ENCODE data around the gene RAVER2. TPM values are rescaled to one million over a fixed set of nuclear protein-coding genes. Genes with fewer than 3 reads are reported as not detected.

RAVER2 gene
- total and polyA plus RNA-seq, 10 of the 15 experiments (the other 5 are each of a cell fraction or from before 2014, with no cell fraction given) = 0.09 to 0.59 (median 0.41) TPM; not detected in 2

DNA sequence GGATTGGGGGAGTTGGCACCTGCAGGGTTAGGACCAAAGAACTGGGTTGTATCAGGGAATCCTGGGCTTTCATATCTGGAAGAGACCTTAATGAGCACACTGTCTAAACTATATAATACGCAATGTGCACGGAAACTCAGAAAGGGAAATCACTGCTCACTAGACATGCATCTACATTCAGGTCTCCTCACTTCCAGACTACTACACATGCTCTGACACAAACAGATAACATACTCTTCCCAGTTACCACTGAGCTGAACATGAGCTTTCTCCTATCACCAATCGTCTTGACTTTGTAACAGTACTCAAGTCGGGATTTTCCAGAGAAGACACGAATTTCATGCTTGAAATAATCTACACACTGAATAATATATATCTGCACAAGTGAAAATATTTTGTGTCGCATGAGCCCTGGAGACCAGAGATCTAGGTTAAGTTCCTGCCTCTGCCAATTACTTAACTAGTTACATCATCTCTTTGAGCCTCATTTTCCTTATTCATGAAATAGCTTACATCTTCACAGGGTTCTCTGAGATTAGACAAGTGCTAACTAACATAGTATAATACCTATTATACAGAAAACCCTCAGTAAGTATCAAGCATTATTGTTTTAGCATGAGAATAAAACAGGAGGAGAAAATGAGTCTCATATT is 120.4 kb downstream of the RAVER2 start:
- ChIA-PET SMC1A (ENCODE audit: uncharacterized antibody, unreplicated experiment) (interaction anchor here (1.5 to 1.7 kb wide), 3 partner anchors 14 to 176 kb away, joined by 4 to 7 read pairs (median 4); no protein-coding TSS in a partner anchor), POLR2A (no interaction called here), RAD21 (ENCODE audit: unreplicated experiment) (interaction anchor here (0.6 to 2.2 kb wide), 3 partner anchors 95 to 609 kb away, joined by 3 to 8 read pairs (median 4); no protein-coding TSS in a partner anchor), CTCF (interaction anchor here (0.9 to 1.0 kb wide), 2 partner anchors 26 to 156 kb away, joined by 3 read pairs; no protein-coding TSS in a partner anchor)
- H4K20me1 ChIP-seq (ENCODE audit: control insufficient read depth, insufficient read depth) = no peaks in the 10 kb centered on the region
- no peak for FAIRE-seq
- intact Hi-C loops (cut with micrococcal nuclease; ENCODE audit: unreplicated experiment) (loop anchor here (2.0 kb wide), 1 partner anchor 102 kb away; the partner anchor contains the start of gene JAK1), in situ Hi-C loops (cut with MboI) (no loop called here)
- DNase-seq (ENCODE audit: low read depth, low spot score) = no peak
- no TSS peak for BruUV-seq (replicated peaks)
- H3K4me1 ChIP-seq (ENCODE audit: control insufficient read depth, insufficient read depth, low read length) = peaks cover 30% of the 10 kb centered on the region
- 61% methylated on average over 6 of the region's 6 CpGs for WGBS (ENCODE audit: insufficient coverage, insufficient replicate concordance, low lambda C conversion rate, missing lambda C conversion rate)
- H3K4me3 ChIP-seq = no peak overlapping the region
- no peaks in the 10 kb centered on the region for H3K79me2 ChIP-seq (ENCODE audit: control insufficient read depth, insufficient read depth, low read length)
- H2AFZ ChIP-seq (ENCODE audit: control insufficient read depth, low read depth, low read length) = no peak overlapping the region
- H3K9ac ChIP-seq (ENCODE audit: control insufficient read depth, insufficient read depth, low read length) = no peak overlapping the region
- H3K9me3 ChIP-seq (replicated peaks; ENCODE audit: control insufficient read depth, insufficient read depth, low read length) = no peaks in the 10 kb centered on the region
- no peak for ATAC-seq
- H3K36me3 ChIP-seq (ENCODE audit: control insufficient read depth in 2 of 2, insufficient read depth in 2 of 2, low read length in 1 of 2) = peaks cover 7 to 14% of the 10 kb centered on the region in 2 experiments
- H3K27me3 ChIP-seq (replicated peaks in 1 of 2; ENCODE audit: control insufficient read depth in 2 of 2, insufficient read depth in 2 of 2, low read length in 1 of 2) = no peaks in the 10 kb centered on the region
- no peak overlapping the region for H3K4me2 ChIP-seq (ENCODE audit: control insufficient read depth, insufficient read depth)
- TF ChIP-seq BRCA1 (IDR thresholded peaks at IDR 0.05; ENCODE audit: low read depth, low read length) (no peak), TARDBP (IDR thresholded peaks at IDR 0.05; ENCODE audit: borderline replicate concordance) (no peak), RAD21 (IDR thresholded peaks at IDR 0.05; ENCODE audit: insufficient read depth, low read depth, low read length) (no peak), RUNX3 (IDR thresholded peaks at IDR 0.05; ENCODE audit: low read length) (no peak), E2F4 (IDR thresholded peaks at IDR 0.05; ENCODE audit: low read depth, low read length) (no peak), CBX3 (IDR thresholded peaks at IDR 0.05; ENCODE audit: borderline replicate concordance, low read depth) (no peak), KDM1A (IDR thresholded peaks at IDR 0.05; ENCODE audit: borderline replicate concordance) (no peak), RFX5 (IDR thresholded peaks at IDR 0.05; ENCODE audit: low read depth, low read length) (no peak), NFIC (IDR thresholded peaks at IDR 0.05; ENCODE audit: low read depth, low read length) (no peak), ZNF207 (IDR thresholded peaks at IDR 0.05; ENCODE audit: borderline replicate concordance) (no peak)
- TF ChIP-seq, protein P1, sequence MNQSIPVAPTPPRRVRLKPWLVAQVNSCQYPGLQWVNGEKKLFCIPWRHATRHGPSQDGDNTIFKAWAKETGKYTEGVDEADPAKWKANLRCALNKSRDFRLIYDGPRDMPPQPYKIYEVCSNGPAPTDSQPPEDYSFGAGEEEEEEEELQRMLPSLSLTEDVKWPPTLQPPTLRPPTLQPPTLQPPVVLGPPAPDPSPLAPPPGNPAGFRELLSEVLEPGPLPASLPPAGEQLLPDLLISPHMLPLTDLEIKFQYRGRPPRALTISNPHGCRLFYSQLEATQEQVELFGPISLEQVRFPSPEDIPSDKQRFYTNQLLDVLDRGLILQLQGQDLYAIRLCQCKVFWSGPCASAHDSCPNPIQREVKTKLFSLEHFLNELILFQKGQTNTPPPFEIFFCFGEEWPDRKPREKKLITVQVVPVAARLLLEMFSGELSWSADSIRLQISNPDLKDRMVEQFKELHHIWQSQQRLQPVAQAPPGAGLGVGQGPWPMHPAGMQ (IDR thresholded peaks at IDR 0.05; ENCODE audit: borderline replicate concordance) = no peak
- H3K27ac ChIP-seq (ENCODE audit: control insufficient read depth, insufficient read depth) = no peak overlapping the region

Measured in GM12878 (cell line).